Liver (tissue), 9 donors: Measurements from ENCODE around the gene DCDC1. TPM values are rescaled to one million over a fixed set of nuclear protein-coding genes. Genes with fewer than 3 reads are reported as not detected.

Source experiments
- DNase-seq: peaks from one replicate; pipeline ENCODE4 v3.0.0-alpha.2; 2017; ENCODE audit warnings: low spot score
- H3K27ac ChIP-seq, 2 donors: one replicate each; pipeline ENCODE4 v1.7.0; 2013; ENCODE audit warnings: inconsistent platforms in 2 of 2, low read length in 2 of 2, control low read depth in 1 of 2, low read depth in 1 of 2, mild to moderate bottlenecking in 1 of 2
- H3K27me3 ChIP-seq, 4 donors: one replicate each; pipeline versions ENCODE4 v1.6.1 to v1.7.0; 2013; ENCODE audit warnings: low read length in 3 of 4, inconsistent platforms in 1 of 4, mild to moderate bottlenecking in 1 of 4, moderate library complexity in 1 of 4; ENCODE audit not compliant: control insufficient read depth in 4 of 4, insufficient read depth in 4 of 4
- H3K36me3 ChIP-seq, 4 donors: one replicate each; pipeline versions ENCODE4 v1.6.1 to v1.7.0; 2013; ENCODE audit warnings: low read length in 3 of 4, mild to moderate bottlenecking in 3 of 4, low read depth in 1 of 4, moderate library complexity in 1 of 4; ENCODE audit not compliant: control insufficient read depth in 4 of 4, insufficient read depth in 3 of 4
- H3K4me1 ChIP-seq, 4 donors: one replicate each; pipeline versions ENCODE4 v1.6.1 to v1.7.0; 2013; ENCODE audit warnings: low read length in 3 of 4, mild to moderate bottlenecking in 3 of 4, moderate library complexity in 1 of 4; ENCODE audit not compliant: control insufficient read depth in 4 of 4, insufficient read depth in 4 of 4
- H3K4me3 ChIP-seq, 3 donors: one replicate each; pipeline versions ENCODE4 v1.6.1 to v1.7.0; 2013; ENCODE audit warnings: low read length in 3 of 3, control low read depth in 1 of 3, low read depth in 1 of 3, mild to moderate bottlenecking in 1 of 3
- H3K9ac ChIP-seq, 2 donors: one replicate each; pipeline ENCODE4 v1.7.0; 2013; ENCODE audit warnings: low read length in 2 of 2, mild to moderate bottlenecking in 2 of 2, moderate library complexity in 2 of 2, control low read depth in 1 of 2, low read depth in 1 of 2
- H3K9me3 ChIP-seq, 4 donors: one replicate each; pipeline versions ENCODE4 v1.6.1 to v1.7.0; 2013; ENCODE audit warnings: low read length in 3 of 4; ENCODE audit not compliant: control insufficient read depth in 4 of 4
- ATF3 ChIP-seq: IDR thresholded peaks from 2 replicates; pipeline ENCODE4 v1.6.1; 2016; ENCODE audit warnings: antibody characterized with exemption
- EGR1 ChIP-seq, 2 donors: IDR thresholded peaks; 2 replicates each; pipeline ENCODE4 v1.6.1; 2016 to 2018; ENCODE audit warnings: antibody characterized with exemption in 2 of 2, low read depth in 2 of 2
- FOXA1 ChIP-seq: IDR thresholded peaks from 2 replicates; pipeline ENCODE4 v1.6.1; 2016; ENCODE audit warnings: antibody characterized with exemption
- FOXA2 ChIP-seq: IDR thresholded peaks from 2 replicates; pipeline ENCODE4 v1.6.1; 2016; ENCODE audit warnings: antibody characterized with exemption
- GABPA ChIP-seq, 2 donors: IDR thresholded peaks in 1 of 2; conservative IDR thresholded peaks in 1 of 2; 2 replicates each; pipeline ENCODE4 v1.6.1; 2016; ENCODE audit warnings: antibody characterized with exemption in 2 of 2, mild to moderate bottlenecking in 1 of 2, moderate library complexity in 1 of 2
- HNF4A ChIP-seq, 2 donors: conservative IDR thresholded peaks; 2 replicates each; pipeline ENCODE4 v1.6.1; 2016; ENCODE audit warnings: antibody characterized with exemption in 2 of 2, mild to moderate bottlenecking in 2 of 2
- HNF4G ChIP-seq: IDR thresholded peaks from 2 replicates; pipeline ENCODE4 v1.6.1; 2016; ENCODE audit warnings: antibody characterized with exemption
- RAD21 ChIP-seq, 2 donors: IDR thresholded peaks; 2 replicates each; pipeline ENCODE4 v1.6.1; 2016; ENCODE audit warnings: antibody characterized with exemption in 2 of 2, mild to moderate bottlenecking in 2 of 2
- REST ChIP-seq: IDR thresholded peaks from 2 replicates; pipeline ENCODE4 v1.6.1; 2016; ENCODE audit warnings: antibody characterized with exemption, mild to moderate bottlenecking
- RXRA ChIP-seq, 2 donors: IDR thresholded peaks; 2 replicates each; pipeline ENCODE4 v1.6.1; 2017 to 2018; ENCODE audit warnings: antibody characterized with exemption in 2 of 2, mild to moderate bottlenecking in 1 of 2
- SP1 ChIP-seq: IDR thresholded peaks from 2 replicates; pipeline ENCODE4 v1.6.1; 2018; ENCODE audit warnings: antibody characterized with exemption, mild to moderate bottlenecking
- TAF1 ChIP-seq: conservative IDR thresholded peaks from 2 replicates; pipeline ENCODE4 v1.6.1; 2016; ENCODE audit warnings: antibody characterized with exemption, mild to moderate bottlenecking
- YY1 ChIP-seq: IDR thresholded peaks from 2 replicates; pipeline ENCODE4 v1.6.1; 2016; ENCODE audit warnings: antibody characterized with exemption, mild to moderate bottlenecking
- WGBS: extraction: QIAGEN DNeasy Blood & Tissue Kit; methylation state at CpG from one replicate; pipeline ENCODE4 v1.1.7; 2013; 5-methylcytosine and 5-hydroxymethylcytosine counted together
- polyA plus RNA-seq, 2 donors: library from polyadenylated mRNA; stranded (reverse) in 1 of 2; unstranded in 1 of 2; fragments of 200-250 nt in 1 of 2; fragments of >200 nt in 1 of 2; fragmentation: Nextera tagmentation in 1 of 2; extraction: Ambion mirVana in 1 of 2; gene quantifications; one replicate each; pipeline versions ENCODE4 v1.2.1 to v1.2.3, GENCODE V29; 2013 to 2015
- total RNA-seq, 2 donors: library from RNA; depleted of rRNA; stranded (reverse); fragments of >200 nt; gene quantifications; one replicate each; pipeline ENCODE4 v1.2.3, GENCODE V29; 2014
- TF ChIP-seq, protein P1 (sequence below): fragments of 150-350 bp; IDR thresholded peaks from 2 replicates; pipeline ENCODE4 v1.5.1; 2017; ENCODE audit warnings: improper control_type of control experiment, low read depth, low read length; ENCODE audit not compliant: missing input control
- TF ChIP-seq, protein P2 (sequence below): IDR thresholded peaks from 2 replicates; pipeline ENCODE4 v1.6.1; 2016; ENCODE audit warnings: antibody characterized with exemption
- donor health status: healthy.
- donor health status: healthy.
- donor health status: healthy.
- donor health status: healthy.
- donor health status: healthy.

The DCDC1 gene
- total and polyA plus RNA-seq, 4 donors, result 0.38 to 3.5 (median 2.0) TPM

GRCh38 chr11:31419138-31419537 is 49.6 kb upstream of the DCDC1 start (continued):
- TF ChIP-seq, protein P1, sequence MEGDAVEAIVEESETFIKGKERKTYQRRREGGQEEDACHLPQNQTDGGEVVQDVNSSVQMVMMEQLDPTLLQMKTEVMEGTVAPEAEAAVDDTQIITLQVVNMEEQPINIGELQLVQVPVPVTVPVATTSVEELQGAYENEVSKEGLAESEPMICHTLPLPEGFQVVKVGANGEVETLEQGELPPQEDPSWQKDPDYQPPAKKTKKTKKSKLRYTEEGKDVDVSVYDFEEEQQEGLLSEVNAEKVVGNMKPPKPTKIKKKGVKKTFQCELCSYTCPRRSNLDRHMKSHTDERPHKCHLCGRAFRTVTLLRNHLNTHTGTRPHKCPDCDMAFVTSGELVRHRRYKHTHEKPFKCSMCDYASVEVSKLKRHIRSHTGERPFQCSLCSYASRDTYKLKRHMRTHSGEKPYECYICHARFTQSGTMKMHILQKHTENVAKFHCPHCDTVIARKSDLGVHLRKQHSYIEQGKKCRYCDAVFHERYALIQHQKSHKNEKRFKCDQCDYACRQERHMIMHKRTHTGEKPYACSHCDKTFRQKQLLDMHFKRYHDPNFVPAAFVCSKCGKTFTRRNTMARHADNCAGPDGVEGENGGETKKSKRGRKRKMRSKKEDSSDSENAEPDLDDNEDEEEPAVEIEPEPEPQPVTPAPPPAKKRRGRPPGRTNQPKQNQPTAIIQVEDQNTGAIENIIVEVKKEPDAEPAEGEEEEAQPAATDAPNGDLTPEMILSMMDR, result no peak
- TF ChIP-seq RXRA (IDR thresholded peaks at IDR 0.05) (no peak), HNF4A (conservative IDR thresholded peaks at IDR 0.05) (no peak)

GRCh38 chr11:31417816-31418215 is 48.3 kb upstream of the DCDC1 start:
- no peaks in the 10 kb centered on the region for H3K9me3 ChIP-seq
- 95% methylated on average over 2 of the region's 2 CpGs for WGBS

DNA sequence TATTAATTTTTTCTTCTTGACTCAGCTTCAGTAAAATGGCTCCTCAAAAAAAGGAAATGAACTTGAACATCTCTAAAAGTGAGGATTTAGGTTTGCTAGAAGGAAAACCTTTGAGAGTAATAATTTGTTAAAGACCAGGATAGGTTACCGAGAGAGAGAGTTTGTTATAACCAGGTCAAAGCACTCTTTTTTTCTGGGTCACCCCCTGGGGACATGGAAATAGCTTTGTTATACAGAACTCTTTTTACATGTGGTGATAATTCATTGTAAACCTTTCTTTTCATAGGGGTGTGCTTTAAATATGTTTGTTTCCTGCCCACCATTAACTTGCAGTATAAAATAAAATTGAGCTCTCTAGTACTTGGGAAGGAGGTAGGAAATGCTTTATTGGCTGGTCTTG is 47.8 kb upstream of the DCDC1 start:
- no peaks in the 10 kb centered on the region for H3K4me1 ChIP-seq
- DNase-seq, result no peak
- H3K9ac ChIP-seq, result no peak overlapping the region
- peaks cover 0 to 1% (median 0%) of the 10 kb centered on the region in 4 donors for H3K36me3 ChIP-seq
- H3K27ac ChIP-seq, result no peak overlapping the region
- H3K9me3 ChIP-seq, result no peaks in the 10 kb centered on the region
- TF ChIP-seq REST (no peak), SP1 (no peak), EGR1 (IDR thresholded peaks at IDR 0.05; ENCODE audit: low read depth in 2 of 2) (no peak), HNF4G (no peak), FOXA2 (no peak), GABPA (IDR thresholded peaks at IDR 0.05 in 1 of 2, conservative IDR thresholded peaks at IDR 0.05 in 1 of 2) (no peak), ATF3 (no peak), FOXA1 (no peak), RAD21 (IDR thresholded peaks at IDR 0.05) (no peak), TAF1 (no peak), RXRA (IDR thresholded peaks at IDR 0.05) (no peak)
- TF ChIP-seq, protein P2, sequence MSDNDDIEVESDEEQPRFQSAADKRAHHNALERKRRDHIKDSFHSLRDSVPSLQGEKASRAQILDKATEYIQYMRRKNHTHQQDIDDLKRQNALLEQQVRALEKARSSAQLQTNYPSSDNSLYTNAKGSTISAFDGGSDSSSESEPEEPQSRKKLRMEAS, result no peak
- H3K4me3 ChIP-seq, result no peak overlapping the region
- WGBS, result 99% methylated on average over 1 of the region's 1 CpG
- no peaks in the 10 kb centered on the region for H3K27me3 ChIP-seq

More at GRCh38 chr11:31417816-31418215, 48.3 kb upstream of the DCDC1 start:
- no peak overlapping the region for H3K4me3 ChIP-seq
- H3K36me3 ChIP-seq, result peaks cover 0 to 1% (median 0%) of the 10 kb centered on the region in 4 donors
- TF ChIP-seq TAF1 (no peak), FOXA2 (no peak), SP1 (no peak), YY1 (no peak)
- TF ChIP-seq, protein P2, result no peak
- no peak overlapping the region for H3K27ac ChIP-seq
- no peaks in the 10 kb centered on the region for H3K4me1 ChIP-seq
- DNase-seq, result no peak
- H3K9ac ChIP-seq, result no peak overlapping the region
- no peaks in the 10 kb centered on the region for H3K27me3 ChIP-seq
